ENCODE results near the gene RASA3.

DNA sequence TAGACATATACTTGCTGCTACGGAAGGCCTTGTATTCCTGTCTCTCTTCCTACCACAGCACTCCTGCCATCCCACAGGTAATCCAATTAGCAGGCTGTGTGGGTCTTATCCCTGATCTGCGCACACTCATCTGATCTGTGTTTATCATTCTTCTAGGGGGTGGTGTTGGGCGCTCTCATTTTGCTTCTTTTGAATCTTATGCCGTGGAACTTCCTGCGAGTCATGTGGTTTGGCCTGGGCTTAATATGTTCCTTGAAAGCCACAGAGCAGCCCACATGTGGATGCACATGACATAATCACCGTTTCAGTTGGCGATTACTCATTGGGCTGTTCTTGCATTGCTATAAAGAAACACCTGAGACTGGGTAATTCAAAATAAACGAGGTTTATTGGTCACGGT, 7.5 kb downstream of the RASA3 start:
- TF ChIP-seq EZH2phosphoT487 (IDR thresholded peaks at IDR 0.05; ENCODE audit: low read length): no peak
- TF ChIP-seq CTCF (IDR thresholded peaks at IDR 0.05; ENCODE audit: low read length): no peak
- TF ChIP-seq EZH2 (optimal IDR thresholded peaks at IDR 0.05; ENCODE audit: low read depth, low read length): no peak

Data from MM.1S (cell line).